HL-60 (cell line): ENCODE measurements around the gene ADIPOR2.

Experiments
- DNase-seq, 2 experiments: peaks; one replicate each; pipeline ENCODE4 v3.0.0-alpha.2; 2010 to 2020; ENCODE audit warnings: low read depth in 1 of 2, low spot score in 1 of 2
- H3K27ac ChIP-seq: fragments of 250-450 bp; sonication (Bioruptor Pico); replicated peaks from 2 replicates; pipeline ENCODE4 v1.5.1; 2020; ENCODE audit warnings: mild to moderate bottlenecking, moderate library complexity
- H3K27me3 ChIP-seq: fragments of 250-450 bp; sonication (Bioruptor Pico); 2 replicates; pipeline ENCODE4 v1.5.1; 2021; ENCODE audit warnings: mild to moderate bottlenecking, moderate library complexity; ENCODE audit not compliant: insufficient read depth, poor library complexity, severe bottlenecking
- H3K4me3 ChIP-seq: replicated peaks from 2 replicates; pipeline ENCODE4 v1.5.1; 2011; ENCODE audit warnings: mild to moderate bottlenecking, control low read depth, low read length; ENCODE audit not compliant: insufficient read depth
- GABPA ChIP-seq: IDR thresholded peaks from 2 replicates; pipeline ENCODE4 v1.6.1; 2012; ENCODE audit warnings: low read depth
- POLR2AphosphoS5 ChIP-seq: IDR thresholded peaks from 2 replicates; pipeline ENCODE4 v1.6.1; 2012; ENCODE audit warnings: low read depth
- SPI1 ChIP-seq: IDR thresholded peaks from 2 replicates; pipeline ENCODE4 v1.6.1; 2012; ENCODE audit warnings: low read depth, mild to moderate bottlenecking, borderline replicate concordance
- TF ChIP-seq, protein P1 (sequence below): IDR thresholded peaks from one replicate; pipeline ENCODE4 v1.5.1; 2011; ENCODE audit warnings: low read length, control low read depth, inconsistent platforms; ENCODE audit not compliant: insufficient read depth
- TF ChIP-seq, protein P2 (sequence below): IDR thresholded peaks from 2 replicates; pipeline ENCODE4 v1.6.1; 2012; ENCODE audit warnings: low read depth; ENCODE audit not compliant: insufficient replicate concordance

The ADIPOR2 gene

DNA sequence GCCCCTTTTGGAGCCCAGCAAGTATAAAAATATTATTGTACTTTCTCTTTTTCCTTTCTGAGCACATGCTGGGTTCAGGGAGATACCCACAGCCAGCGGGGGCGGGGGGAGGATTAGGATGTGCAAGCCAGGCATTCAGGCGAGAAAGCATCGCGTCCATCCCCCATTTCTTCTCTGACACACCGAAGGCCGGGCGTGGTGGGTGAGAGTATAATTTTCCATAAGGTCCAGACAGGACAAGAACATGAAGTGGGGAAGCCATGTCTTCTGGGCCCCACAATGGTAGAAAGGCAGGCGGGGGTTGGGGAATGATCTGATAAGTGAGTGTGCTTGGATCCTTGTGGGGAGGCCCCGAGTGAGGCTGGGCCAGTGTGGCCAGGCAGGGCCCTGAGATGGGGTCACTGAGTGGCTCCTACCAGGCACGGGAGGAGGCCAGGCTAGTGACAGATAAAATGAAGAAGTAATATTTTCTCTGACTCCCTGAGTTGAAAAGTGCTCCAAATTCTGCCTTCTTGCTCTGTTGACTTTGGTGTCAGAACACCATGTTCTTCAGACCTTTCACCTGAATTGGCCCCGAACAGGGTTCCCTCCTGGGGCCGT is 118.8 kb downstream of the ADIPOR2 start:
- H3K27me3 ChIP-seq, result no peaks in the 10 kb centered on the region
- TF ChIP-seq SPI1, result no peak
- TF ChIP-seq POLR2AphosphoS5, result no peak
- TF ChIP-seq, protein P1, sequence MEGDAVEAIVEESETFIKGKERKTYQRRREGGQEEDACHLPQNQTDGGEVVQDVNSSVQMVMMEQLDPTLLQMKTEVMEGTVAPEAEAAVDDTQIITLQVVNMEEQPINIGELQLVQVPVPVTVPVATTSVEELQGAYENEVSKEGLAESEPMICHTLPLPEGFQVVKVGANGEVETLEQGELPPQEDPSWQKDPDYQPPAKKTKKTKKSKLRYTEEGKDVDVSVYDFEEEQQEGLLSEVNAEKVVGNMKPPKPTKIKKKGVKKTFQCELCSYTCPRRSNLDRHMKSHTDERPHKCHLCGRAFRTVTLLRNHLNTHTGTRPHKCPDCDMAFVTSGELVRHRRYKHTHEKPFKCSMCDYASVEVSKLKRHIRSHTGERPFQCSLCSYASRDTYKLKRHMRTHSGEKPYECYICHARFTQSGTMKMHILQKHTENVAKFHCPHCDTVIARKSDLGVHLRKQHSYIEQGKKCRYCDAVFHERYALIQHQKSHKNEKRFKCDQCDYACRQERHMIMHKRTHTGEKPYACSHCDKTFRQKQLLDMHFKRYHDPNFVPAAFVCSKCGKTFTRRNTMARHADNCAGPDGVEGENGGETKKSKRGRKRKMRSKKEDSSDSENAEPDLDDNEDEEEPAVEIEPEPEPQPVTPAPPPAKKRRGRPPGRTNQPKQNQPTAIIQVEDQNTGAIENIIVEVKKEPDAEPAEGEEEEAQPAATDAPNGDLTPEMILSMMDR, result no peak
- TF ChIP-seq, protein P2, sequence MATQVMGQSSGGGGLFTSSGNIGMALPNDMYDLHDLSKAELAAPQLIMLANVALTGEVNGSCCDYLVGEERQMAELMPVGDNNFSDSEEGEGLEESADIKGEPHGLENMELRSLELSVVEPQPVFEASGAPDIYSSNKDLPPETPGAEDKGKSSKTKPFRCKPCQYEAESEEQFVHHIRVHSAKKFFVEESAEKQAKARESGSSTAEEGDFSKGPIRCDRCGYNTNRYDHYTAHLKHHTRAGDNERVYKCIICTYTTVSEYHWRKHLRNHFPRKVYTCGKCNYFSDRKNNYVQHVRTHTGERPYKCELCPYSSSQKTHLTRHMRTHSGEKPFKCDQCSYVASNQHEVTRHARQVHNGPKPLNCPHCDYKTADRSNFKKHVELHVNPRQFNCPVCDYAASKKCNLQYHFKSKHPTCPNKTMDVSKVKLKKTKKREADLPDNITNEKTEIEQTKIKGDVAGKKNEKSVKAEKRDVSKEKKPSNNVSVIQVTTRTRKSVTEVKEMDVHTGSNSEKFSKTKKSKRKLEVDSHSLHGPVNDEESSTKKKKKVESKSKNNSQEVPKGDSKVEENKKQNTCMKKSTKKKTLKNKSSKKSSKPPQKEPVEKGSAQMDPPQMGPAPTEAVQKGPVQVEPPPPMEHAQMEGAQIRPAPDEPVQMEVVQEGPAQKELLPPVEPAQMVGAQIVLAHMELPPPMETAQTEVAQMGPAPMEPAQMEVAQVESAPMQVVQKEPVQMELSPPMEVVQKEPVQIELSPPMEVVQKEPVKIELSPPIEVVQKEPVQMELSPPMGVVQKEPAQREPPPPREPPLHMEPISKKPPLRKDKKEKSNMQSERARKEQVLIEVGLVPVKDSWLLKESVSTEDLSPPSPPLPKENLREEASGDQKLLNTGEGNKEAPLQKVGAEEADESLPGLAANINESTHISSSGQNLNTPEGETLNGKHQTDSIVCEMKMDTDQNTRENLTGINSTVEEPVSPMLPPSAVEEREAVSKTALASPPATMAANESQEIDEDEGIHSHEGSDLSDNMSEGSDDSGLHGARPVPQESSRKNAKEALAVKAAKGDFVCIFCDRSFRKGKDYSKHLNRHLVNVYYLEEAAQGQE, result no peak
- TF ChIP-seq GABPA, result no peak
- no peak overlapping the region for H3K4me3 ChIP-seq
- H3K27ac ChIP-seq, result no peak overlapping the region
- DNase-seq, result no peak

DNA sequence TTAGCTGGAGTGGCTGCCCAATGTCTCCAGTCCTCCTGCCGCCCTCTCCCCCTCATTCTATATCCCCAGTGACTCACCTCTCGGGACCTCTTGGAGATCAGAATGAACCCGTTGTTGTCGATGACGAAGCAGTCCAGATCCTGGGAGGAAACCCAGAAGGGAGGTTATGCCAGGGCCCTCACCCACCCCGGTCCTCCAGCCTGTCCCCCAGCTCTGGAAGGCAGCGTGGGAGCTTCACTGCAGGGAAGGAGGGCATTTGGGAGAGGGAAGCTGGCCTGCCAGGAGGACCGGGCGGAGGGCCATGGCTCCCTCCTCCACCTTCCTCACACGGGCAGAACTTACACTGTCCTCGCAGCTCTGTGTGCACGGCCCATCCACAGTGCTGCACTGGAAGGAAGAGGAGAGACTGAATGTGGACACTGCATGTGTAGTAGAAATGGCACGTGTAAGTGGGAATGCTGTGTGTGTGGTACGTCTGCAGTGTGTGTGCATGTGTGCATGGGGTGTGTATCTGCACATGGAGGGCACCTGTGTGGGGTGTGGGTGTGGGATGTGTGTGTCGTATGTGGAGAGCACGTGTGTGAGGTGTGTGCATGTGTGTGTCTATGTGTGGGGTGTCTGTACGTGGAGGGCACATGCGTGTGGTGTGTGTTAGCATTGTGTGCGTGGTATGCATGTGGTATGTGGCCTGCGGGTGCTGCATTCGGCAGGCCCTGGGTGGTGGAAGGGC is 119.5 kb downstream of the ADIPOR2 start:
- TF ChIP-seq, protein P1, result no peak
- no peak for TF ChIP-seq SPI1
- no peak for TF ChIP-seq GABPA
- TF ChIP-seq, protein P2, result no peak
- no peak for DNase-seq
- Histone ChIP-seq H3K27ac (no peak overlapping the region), H3K27me3 (no peaks in the 10 kb centered on the region), H3K4me3 (no peak overlapping the region)

DNA sequence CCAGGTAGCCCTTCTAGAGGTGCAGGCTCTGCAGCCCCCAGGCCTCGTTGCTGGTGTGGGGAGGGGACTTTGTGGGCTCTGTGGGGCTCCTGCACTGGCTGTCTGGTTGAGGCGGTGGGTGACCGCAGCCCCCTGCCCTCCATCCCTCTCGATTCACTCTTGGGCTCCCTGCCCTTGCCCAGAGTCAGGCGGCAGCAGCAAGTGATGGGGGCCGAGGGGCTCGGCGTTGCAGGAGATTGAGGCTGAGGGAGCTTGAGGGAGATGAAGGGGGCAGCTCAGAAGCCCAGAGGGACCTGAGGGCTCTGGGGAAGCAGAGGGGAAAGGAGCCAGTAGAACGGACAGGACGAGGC is 120.0 kb downstream of the ADIPOR2 start:
- TF ChIP-seq, protein P1, result no peak
- TF ChIP-seq POLR2AphosphoS5, result no peak
- TF ChIP-seq GABPA, result no peak
- TF ChIP-seq, protein P2, result no peak
- no peak for TF ChIP-seq SPI1
- H3K27ac ChIP-seq, result peak overlapping the region; percentile 75
- DNase-seq, result no peak
- H3K27me3 ChIP-seq, result no peaks in the 10 kb centered on the region
- no peak overlapping the region for H3K4me3 ChIP-seq
